ENCODE measurements around the gene PTPRD. TPM values are rescaled to one million over a fixed set of nuclear protein-coding genes. Genes with fewer than 3 reads are reported as not detected.

PTPRD gene
- total RNA-seq, 4 donors from 2014 or later, result 0.78 to 11.7 (median 1.6) TPM

DNA sequence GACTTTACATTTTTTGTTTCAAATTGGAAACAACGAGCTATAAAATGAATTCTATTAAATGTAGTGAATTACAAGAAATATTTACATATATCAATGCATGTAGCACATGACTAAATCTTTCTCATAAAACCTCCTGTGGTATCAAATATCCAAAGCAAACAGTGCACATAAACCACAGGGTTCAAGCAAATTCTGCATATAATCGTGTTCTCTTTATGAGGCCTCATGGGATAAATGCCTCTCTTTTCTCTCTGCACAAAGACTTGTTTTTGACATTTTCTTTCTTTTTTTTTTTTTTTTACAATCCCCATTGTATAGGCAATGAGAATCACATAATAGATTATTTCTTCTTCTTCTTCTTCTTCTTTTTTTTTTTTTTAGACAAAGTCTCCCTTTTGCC is 1696.0 kb downstream of the PTPRD start:
- Histone ChIP-seq H3K4me3 (no peak overlapping the region), H3K4me1 (no peaks in the 10 kb centered on the region), H3K9me3 (no peaks in the 10 kb centered on the region), H3K27me3 (no peaks in the 10 kb centered on the region), H3K27ac (no peak overlapping the region), H3K36me3 (no peaks in the 10 kb centered on the region)
- in situ Hi-C loops (cut with MboI; ENCODE audit: low sequenced_read_pairs in 4 of 4) (no loop called here), intact Hi-C loops (cut with DNase I; ENCODE audit: low total_unique reads) (no loop called here)
- ATAC-seq, result no peak
- no peak for DNase-seq
- TF ChIP-seq, protein P1, sequence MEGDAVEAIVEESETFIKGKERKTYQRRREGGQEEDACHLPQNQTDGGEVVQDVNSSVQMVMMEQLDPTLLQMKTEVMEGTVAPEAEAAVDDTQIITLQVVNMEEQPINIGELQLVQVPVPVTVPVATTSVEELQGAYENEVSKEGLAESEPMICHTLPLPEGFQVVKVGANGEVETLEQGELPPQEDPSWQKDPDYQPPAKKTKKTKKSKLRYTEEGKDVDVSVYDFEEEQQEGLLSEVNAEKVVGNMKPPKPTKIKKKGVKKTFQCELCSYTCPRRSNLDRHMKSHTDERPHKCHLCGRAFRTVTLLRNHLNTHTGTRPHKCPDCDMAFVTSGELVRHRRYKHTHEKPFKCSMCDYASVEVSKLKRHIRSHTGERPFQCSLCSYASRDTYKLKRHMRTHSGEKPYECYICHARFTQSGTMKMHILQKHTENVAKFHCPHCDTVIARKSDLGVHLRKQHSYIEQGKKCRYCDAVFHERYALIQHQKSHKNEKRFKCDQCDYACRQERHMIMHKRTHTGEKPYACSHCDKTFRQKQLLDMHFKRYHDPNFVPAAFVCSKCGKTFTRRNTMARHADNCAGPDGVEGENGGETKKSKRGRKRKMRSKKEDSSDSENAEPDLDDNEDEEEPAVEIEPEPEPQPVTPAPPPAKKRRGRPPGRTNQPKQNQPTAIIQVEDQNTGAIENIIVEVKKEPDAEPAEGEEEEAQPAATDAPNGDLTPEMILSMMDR (IDR thresholded peaks at IDR 0.05 in 4 of 5, conservative IDR thresholded peaks at IDR 0.05 in 1 of 5), result no peak
- no peak for TF ChIP-seq POLR2A (IDR thresholded peaks at IDR 0.05)

DNA sequence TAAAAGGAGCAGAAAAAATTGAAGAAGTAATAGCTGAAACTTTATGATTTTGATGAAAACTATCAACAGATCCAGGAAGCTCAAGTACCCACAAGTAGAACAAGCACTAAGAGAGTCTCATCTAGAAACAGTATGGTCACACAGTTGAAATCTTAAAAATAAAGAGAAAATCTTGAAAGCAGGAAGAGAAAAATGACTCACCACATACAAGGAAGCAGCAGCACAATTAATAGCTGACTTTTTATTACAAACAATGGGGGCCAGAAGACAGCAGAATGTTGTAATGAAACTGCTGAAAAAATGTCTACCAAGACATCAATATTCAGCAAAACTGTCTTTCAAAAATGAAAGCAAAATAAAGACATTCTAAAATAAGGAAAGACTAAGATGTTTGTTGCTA is 1704.9 kb downstream of the PTPRD start:
- in situ Hi-C loops (cut with MboI; ENCODE audit: low sequenced_read_pairs in 4 of 4), result no loop called here

DNA sequence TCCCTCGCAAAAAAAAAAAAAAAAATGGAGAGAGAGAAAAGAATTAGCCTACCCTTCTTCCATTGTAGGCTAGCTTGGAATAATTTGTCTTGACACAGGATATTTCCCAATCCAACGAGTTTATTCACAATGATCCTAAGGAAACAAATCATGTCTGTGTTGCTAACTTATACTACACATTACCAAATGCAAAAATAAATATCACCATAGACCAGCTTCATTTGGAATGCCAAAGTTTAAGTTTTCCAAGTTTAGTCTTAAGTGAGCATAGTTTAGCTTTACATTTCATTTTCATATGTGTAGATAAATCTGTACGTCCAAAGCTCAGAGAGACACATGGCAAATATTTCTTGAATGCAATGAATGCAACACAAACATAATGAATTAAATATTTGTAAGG is 1707.1 kb downstream of the PTPRD start:
- H3K36me3 ChIP-seq, result no peaks in the 10 kb centered on the region
- no peak overlapping the region for H3K4me3 ChIP-seq
- no peaks in the 10 kb centered on the region for H3K27me3 ChIP-seq
- TF ChIP-seq POLR2A (IDR thresholded peaks at IDR 0.05), result no peak
- TF ChIP-seq, protein P1 (IDR thresholded peaks at IDR 0.05 in 4 of 5, conservative IDR thresholded peaks at IDR 0.05 in 1 of 5), result no peak
- H3K27ac ChIP-seq, result no peak overlapping the region
- ATAC-seq, result no peak
- in situ Hi-C loops (cut with MboI; ENCODE audit: low sequenced_read_pairs in 4 of 4) (no loop called here), intact Hi-C loops (cut with DNase I; ENCODE audit: low total_unique reads) (no loop called here)
- H3K9me3 ChIP-seq, result no peaks in the 10 kb centered on the region
- no peaks in the 10 kb centered on the region for H3K4me1 ChIP-seq
- DNase-seq, result no peak

More for the DNA sequence above, 1704.9 kb downstream of the PTPRD start:
- no peak for DNase-seq
- no peak for ATAC-seq
- TF ChIP-seq, protein P1 (IDR thresholded peaks at IDR 0.05 in 4 of 5, conservative IDR thresholded peaks at IDR 0.05 in 1 of 5), result no peak
- no peak for TF ChIP-seq POLR2A (IDR thresholded peaks at IDR 0.05)
- intact Hi-C loops (cut with DNase I; ENCODE audit: low total_unique reads), result no loop called here
- Histone ChIP-seq H3K4me3 (no peak overlapping the region), H3K36me3 (no peaks in the 10 kb centered on the region), H3K27me3 (no peaks in the 10 kb centered on the region), H3K4me1 (no peaks in the 10 kb centered on the region), H3K9me3 (no peaks in the 10 kb centered on the region), H3K27ac (no peak overlapping the region)

DNA sequence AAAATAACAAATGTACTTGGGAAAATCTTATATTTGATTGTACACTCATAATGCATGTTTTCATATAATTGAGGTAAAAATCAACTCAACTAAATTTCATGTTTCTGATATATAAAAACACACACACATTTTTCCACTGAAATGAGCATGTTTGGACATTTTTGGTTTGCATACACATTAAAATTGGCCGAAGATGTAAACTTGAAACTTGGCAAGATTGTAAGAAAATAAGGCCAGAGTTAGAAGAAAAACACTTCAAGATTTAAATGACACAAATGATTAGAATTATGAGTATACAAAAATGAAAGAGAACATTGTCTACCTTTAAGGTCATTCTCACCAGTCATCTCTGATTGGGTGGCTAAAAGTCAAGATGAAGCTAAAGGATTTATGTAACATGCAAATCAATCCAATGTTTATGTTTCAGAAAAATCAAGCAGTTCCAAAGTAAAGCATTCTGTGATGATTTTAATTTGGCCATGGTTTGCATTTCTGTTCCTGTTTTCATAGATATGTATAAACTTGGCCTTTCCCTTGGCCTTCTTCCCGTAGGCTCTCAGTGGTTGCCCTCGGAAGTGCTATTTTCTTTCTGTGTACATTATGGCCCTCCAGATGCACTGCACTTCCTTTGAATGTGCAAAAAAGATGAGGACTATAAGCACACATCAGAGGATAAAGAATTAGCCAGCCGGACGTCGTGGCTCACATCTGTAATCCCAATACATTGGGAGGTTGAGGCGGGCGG is 1707.9 kb downstream of the PTPRD start:
- ATAC-seq, result no peak
- in situ Hi-C loops (cut with MboI; ENCODE audit: low sequenced_read_pairs in 4 of 4), result no loop called here

More for the DNA sequence above, 1707.9 kb downstream of the PTPRD start:
- Histone ChIP-seq H3K9me3 (no peaks in the 10 kb centered on the region), H3K4me3 (no peak overlapping the region), H3K27ac (no peak overlapping the region), H3K4me1 (no peaks in the 10 kb centered on the region), H3K27me3 (no peaks in the 10 kb centered on the region), H3K36me3 (no peaks in the 10 kb centered on the region)
- TF ChIP-seq POLR2A (IDR thresholded peaks at IDR 0.05), result no peak
- TF ChIP-seq, protein P1 (IDR thresholded peaks at IDR 0.05 in 4 of 5, conservative IDR thresholded peaks at IDR 0.05 in 1 of 5), result no peak
- DNase-seq, result no peak
- intact Hi-C loops (cut with DNase I; ENCODE audit: low total_unique reads), result no loop called here
